H7 (cell line): ENCODE data around the gene RNF145. TPM values are rescaled to one million over a fixed set of nuclear protein-coding genes. Genes with fewer than 3 reads are reported as not detected.
"Not testable (repeated sequence)": the region's sequence is repeated elsewhere in the genome, so short reads cannot be mapped to it uniquely, and the experiment has no call there.

Experiments used
- DNase-seq: peaks from one replicate; pipeline ENCODE4 v3.0.0; 2012
- H3K27me3 ChIP-seq: 2 replicates; pipeline ENCODE4 v1.6.0; 2011; ENCODE audit warnings: mild to moderate bottlenecking, low read length; ENCODE audit not compliant: control insufficient read depth, insufficient read depth
- H3K36me3 ChIP-seq: replicated peaks from 2 replicates; pipeline ENCODE4 v1.5.1; 2011; ENCODE audit warnings: low read length; ENCODE audit not compliant: control insufficient read depth, insufficient read depth
- H3K4me3 ChIP-seq: 2 replicates; pipeline ENCODE4 v1.5.1; 2011; ENCODE audit warnings: low read depth, mild to moderate bottlenecking, control low read depth, low read length, moderate library complexity; ENCODE audit not compliant: insufficient read depth
- total RNA-seq: library from RNA; depleted of rRNA; stranded (reverse); fragments of >200 nt; shearing (Covaris generic); gene quantifications from 2 replicates; pipeline ENCODE4 v1.2.3, GENCODE V29; 2014; rRNA removed

RNF145 gene
- total RNA-seq = 22.4 and 23.9 TPM in 2 replicates

GRCh38 chr5:159209438-159210209 is at the start of gene RNF145:
Gene RNF145 (minus strand): TSS chr5:159209553. CDS start chr5:159203617, 5,936 bp downstream.
- DNase-seq = peak; percentile 90
- H3K27me3 ChIP-seq = peaks cover 3% of the 10 kb centered on the region

GRCh38 chr5:159258361-159258760 is 49.0 kb upstream of the RNF145 start:
- no peak for DNase-seq
- Histone ChIP-seq H3K27me3 (peaks cover 2% of the 10 kb centered on the region), H3K36me3 (no peaks in the 10 kb centered on the region), H3K4me3 (no peak overlapping the region)

More at GRCh38 chr5:159209438-159210209, at the start of gene RNF145:
- H3K4me3 ChIP-seq = peak within 1 kb of the TSS; percentile 83
- no peaks in the 10 kb centered on the region for H3K36me3 ChIP-seq

GRCh38 chr5:159257629-159258283 is 48.4 kb upstream of the RNF145 start:
- Histone ChIP-seq H3K27me3 (peaks cover 2% of the 10 kb centered on the region), H3K4me3 (no peak overlapping the region), H3K36me3 (no peaks in the 10 kb centered on the region)
- no peak for DNase-seq

- Histone ChIP-seq H3K36me3 (no peaks in the 10 kb centered on the region), H3K4me3 (no peak overlapping the region), H3K27me3 (peaks cover 2% of the 10 kb centered on the region)
- DNase-seq = no peak
Measured at GRCh38 chr5:159257007-159257406, 47.7 kb upstream of the RNF145 start.

- no peak for DNase-seq
- Histone ChIP-seq H3K4me3 (no peak overlapping the region), H3K27me3 (no peaks in the 10 kb centered on the region; the same call in 1 of the 2 replicates), H3K36me3 (no peaks in the 10 kb centered on the region)
Measured at GRCh38 chr5:159252195-159252594, 42.8 kb upstream of the RNF145 start.

GRCh38 chr5:159249158-159249557 is 39.8 kb upstream of the RNF145 start:
- no peak overlapping the region for H3K4me3 ChIP-seq
- H3K36me3 ChIP-seq = no peaks in the 10 kb centered on the region
- DNase-seq = no peak
- no peaks in the 10 kb centered on the region; the same call in 1 of the 2 replicates for H3K27me3 ChIP-seq

GRCh38 chr5:159244890-159245289 is 35.5 kb upstream of the RNF145 start:
- Histone ChIP-seq H3K27me3 (no peaks in the 10 kb centered on the region; the same call in 1 of the 2 replicates), H3K36me3 (no peaks in the 10 kb centered on the region), H3K4me3 (no peak overlapping the region)
- no peak for DNase-seq

GRCh38 chr5:159244163-159244562 is 34.8 kb upstream of the RNF145 start:
- no peaks in the 10 kb centered on the region for H3K36me3 ChIP-seq
- H3K4me3 ChIP-seq = no peak overlapping the region
- DNase-seq = no peak
- no peaks in the 10 kb centered on the region for H3K27me3 ChIP-seq

GRCh38 chr5:159243385-159243784 is 34.0 kb upstream of the RNF145 start:
- no peak for DNase-seq
- no peak overlapping the region for H3K4me3 ChIP-seq
- H3K36me3 ChIP-seq = no peaks in the 10 kb centered on the region
- no peaks in the 10 kb centered on the region for H3K27me3 ChIP-seq

- DNase-seq = no peak
- H3K36me3 ChIP-seq = no peaks in the 10 kb centered on the region
- no peaks in the 10 kb centered on the region for H3K27me3 ChIP-seq
Measured at GRCh38 chr5:159242656-159243055, 33.3 kb upstream of the RNF145 start.

GRCh38 chr5:159241946-159242552 is 32.7 kb upstream of the RNF145 start:
- H3K4me3 ChIP-seq = no peak overlapping the region
- H3K36me3 ChIP-seq = no peaks in the 10 kb centered on the region
- DNase-seq = no peak
- no peaks in the 10 kb centered on the region for H3K27me3 ChIP-seq

More at GRCh38 chr5:159242656-159243055, 33.3 kb upstream of the RNF145 start:
- H3K4me3 ChIP-seq = no peak overlapping the region

GRCh38 chr5:159240301-159240870 is 31.0 kb upstream of the RNF145 start:
- no peaks in the 10 kb centered on the region for H3K36me3 ChIP-seq
- no peak for DNase-seq

GRCh38 chr5:159235871-159236520 is 26.6 kb upstream of the RNF145 start:
- H3K36me3 ChIP-seq, H3K4me3 ChIP-seq, DNase-seq: not testable (repeated sequence)
- H3K27me3 ChIP-seq = peaks cover 12% of the 10 kb centered on the region

More at GRCh38 chr5:159240301-159240870, 31.0 kb upstream of the RNF145 start:
- Histone ChIP-seq H3K27me3 (no peaks in the 10 kb centered on the region; the same call in 1 of the 2 replicates), H3K4me3 (no peak overlapping the region)

- Histone ChIP-seq H3K36me3 (no peaks in the 10 kb centered on the region), H3K27me3 (peaks cover 41% of the 10 kb centered on the region), H3K4me3 (no peak overlapping the region)
- DNase-seq = no peak
Measured at GRCh38 chr5:159231167-159231566, 21.8 kb upstream of the RNF145 start.
